ENCODE data around the gene COPG2. TPM values are rescaled to one million over a fixed set of nuclear protein-coding genes. Genes with fewer than 3 reads are reported as not detected.

The COPG2 gene
- polyA plus RNA-seq, 1 of the 3 experiments (the other 2 are of a cell fraction), result 44.3 TPM

DNA sequence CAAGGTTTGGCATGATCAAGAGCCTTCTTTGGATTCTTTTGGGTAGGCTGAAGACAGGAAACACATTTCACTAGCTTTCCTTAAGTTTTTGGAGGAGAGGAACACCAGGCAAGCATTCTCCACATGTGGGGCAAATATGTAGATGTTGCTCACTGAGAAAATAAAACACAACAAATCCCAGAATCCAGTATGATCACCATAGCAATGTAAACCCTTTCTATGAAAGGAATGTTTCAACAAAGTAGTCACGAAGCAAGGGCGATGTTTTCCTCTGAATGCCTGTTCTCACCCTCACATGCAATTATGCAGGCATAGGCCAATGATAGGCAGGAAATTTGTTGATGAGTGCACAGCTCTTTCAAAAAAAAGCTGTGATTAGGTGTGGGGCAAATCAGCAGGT lies 207.3 kb downstream of the COPG2 start:
- H3K9me2 ChIP-seq, result no peaks in the 10 kb centered on the region
- H3K9ac ChIP-seq, result no peak overlapping the region
- H3K4me1 ChIP-seq (ENCODE audit: control insufficient read depth in 1 of 2, insufficient read depth in 2 of 2, low read depth in 1 of 2, low read length in 1 of 2), result no peaks in the 10 kb centered on the region
- H3F3A ChIP-seq (replicated peaks; ENCODE audit: insufficient read depth), result no peaks in the 10 kb centered on the region
- H3K9me3 ChIP-seq, result peaks cover 5% of the 10 kb centered on the region; the same call in 1 of the 2 replicates
- DNase-seq, result no peak
- TF ChIP-seq, protein P1, sequence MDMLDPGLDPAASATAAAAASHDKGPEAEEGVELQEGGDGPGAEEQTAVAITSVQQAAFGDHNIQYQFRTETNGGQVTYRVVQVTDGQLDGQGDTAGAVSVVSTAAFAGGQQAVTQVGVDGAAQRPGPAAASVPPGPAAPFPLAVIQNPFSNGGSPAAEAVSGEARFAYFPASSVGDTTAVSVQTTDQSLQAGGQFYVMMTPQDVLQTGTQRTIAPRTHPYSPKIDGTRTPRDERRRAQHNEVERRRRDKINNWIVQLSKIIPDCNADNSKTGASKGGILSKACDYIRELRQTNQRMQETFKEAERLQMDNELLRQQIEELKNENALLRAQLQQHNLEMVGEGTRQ (IDR thresholded peaks at IDR 0.05; ENCODE audit: borderline replicate concordance, low read depth, low read length), result no peak
- no peak for TF ChIP-seq RXRA (IDR thresholded peaks at IDR 0.05; ENCODE audit: borderline replicate concordance, low read depth)
- no peak for TF ChIP-seq NRF1 (IDR thresholded peaks at IDR 0.05; ENCODE audit: low read depth, low read length)
- TF ChIP-seq FOSL2 (IDR thresholded peaks at IDR 0.05; ENCODE audit: borderline replicate concordance, low read depth), result no peak
- TF ChIP-seq GATA2 (CRISPR knock-in tag; IDR thresholded peaks at IDR 0.05), result no peak
- TF ChIP-seq TEAD4 (IDR thresholded peaks at IDR 0.05; ENCODE audit: borderline replicate concordance, insufficient read depth), result no peak
- no peak for TF ChIP-seq JUND (IDR thresholded peaks at IDR 0.05)
- TF ChIP-seq NFIC (IDR thresholded peaks at IDR 0.05; ENCODE audit: borderline replicate concordance), result no peak
- H3K4me2 ChIP-seq, result no peak overlapping the region
- no peak overlapping the region for H3K4me3 ChIP-seq (ENCODE audit: low read depth in 2 of 2, low read length in 1 of 2)
- no peaks in the 10 kb centered on the region for H3K79me2 ChIP-seq (ENCODE audit: insufficient read depth)
- ChIA-PET POLR2A (no interaction called here), CTCF (no interaction called here)
- no peaks in the 10 kb centered on the region for H3K36me3 ChIP-seq (replicated peaks in 1 of 2; ENCODE audit: control insufficient read depth in 1 of 2, insufficient read depth in 2 of 2, low read length in 1 of 2)
- no peak overlapping the region for H2AFZ ChIP-seq (ENCODE audit: low read depth)
- no peaks in the 10 kb centered on the region for H4K20me1 ChIP-seq (ENCODE audit: insufficient read depth)
- 70% methylated on average over 2 of the region's 2 CpGs for WGBS (ENCODE audit: low lambda C conversion rate)
- H3K27ac ChIP-seq (ENCODE audit: low read depth in 2 of 2, low read length in 1 of 2), result no peak overlapping the region
- H3K27me3 ChIP-seq (ENCODE audit: insufficient read depth), result no peaks in the 10 kb centered on the region

- no peak overlapping the region for H3K4me3 ChIP-seq (ENCODE audit: low read depth in 2 of 2, low read length in 1 of 2)
- no peaks in the 10 kb centered on the region for H3K4me1 ChIP-seq (ENCODE audit: control insufficient read depth in 1 of 2, insufficient read depth in 2 of 2, low read depth in 1 of 2, low read length in 1 of 2)
- H2AFZ ChIP-seq (ENCODE audit: low read depth), result no peak overlapping the region
- POLR2A ChIA-PET, result no interaction called here
- no peak overlapping the region for H3K27ac ChIP-seq (ENCODE audit: low read depth in 2 of 2, low read length in 1 of 2)
- H3K79me2 ChIP-seq (ENCODE audit: insufficient read depth), result no peaks in the 10 kb centered on the region
- WGBS (ENCODE audit: low lambda C conversion rate), result 61% methylated on average over 2 of the region's 2 CpGs
- H3K9me3 ChIP-seq, result peaks cover 5% of the 10 kb centered on the region; the same call in 1 of the 2 replicates
- H3K27me3 ChIP-seq (ENCODE audit: insufficient read depth), result no peaks in the 10 kb centered on the region
- no peaks in the 10 kb centered on the region for H3K36me3 ChIP-seq (replicated peaks in 1 of 2; ENCODE audit: control insufficient read depth in 1 of 2, insufficient read depth in 2 of 2, low read length in 1 of 2)
- no peak overlapping the region for H3K9ac ChIP-seq
- DNase-seq, result no peak
- CTCF ChIA-PET, result interaction anchor here (0.8 kb wide), 1 partner anchor 11 kb away, joined by 3 read pairs; no protein-coding TSS in a partner anchor
- TF ChIP-seq SIN3A (IDR thresholded peaks at IDR 0.05; ENCODE audit: borderline replicate concordance, low read depth, low read length) (no peak), MXI1 (IDR thresholded peaks at IDR 0.05; ENCODE audit: low read depth, low read length) (no peak)
- TF ChIP-seq, protein P2, sequence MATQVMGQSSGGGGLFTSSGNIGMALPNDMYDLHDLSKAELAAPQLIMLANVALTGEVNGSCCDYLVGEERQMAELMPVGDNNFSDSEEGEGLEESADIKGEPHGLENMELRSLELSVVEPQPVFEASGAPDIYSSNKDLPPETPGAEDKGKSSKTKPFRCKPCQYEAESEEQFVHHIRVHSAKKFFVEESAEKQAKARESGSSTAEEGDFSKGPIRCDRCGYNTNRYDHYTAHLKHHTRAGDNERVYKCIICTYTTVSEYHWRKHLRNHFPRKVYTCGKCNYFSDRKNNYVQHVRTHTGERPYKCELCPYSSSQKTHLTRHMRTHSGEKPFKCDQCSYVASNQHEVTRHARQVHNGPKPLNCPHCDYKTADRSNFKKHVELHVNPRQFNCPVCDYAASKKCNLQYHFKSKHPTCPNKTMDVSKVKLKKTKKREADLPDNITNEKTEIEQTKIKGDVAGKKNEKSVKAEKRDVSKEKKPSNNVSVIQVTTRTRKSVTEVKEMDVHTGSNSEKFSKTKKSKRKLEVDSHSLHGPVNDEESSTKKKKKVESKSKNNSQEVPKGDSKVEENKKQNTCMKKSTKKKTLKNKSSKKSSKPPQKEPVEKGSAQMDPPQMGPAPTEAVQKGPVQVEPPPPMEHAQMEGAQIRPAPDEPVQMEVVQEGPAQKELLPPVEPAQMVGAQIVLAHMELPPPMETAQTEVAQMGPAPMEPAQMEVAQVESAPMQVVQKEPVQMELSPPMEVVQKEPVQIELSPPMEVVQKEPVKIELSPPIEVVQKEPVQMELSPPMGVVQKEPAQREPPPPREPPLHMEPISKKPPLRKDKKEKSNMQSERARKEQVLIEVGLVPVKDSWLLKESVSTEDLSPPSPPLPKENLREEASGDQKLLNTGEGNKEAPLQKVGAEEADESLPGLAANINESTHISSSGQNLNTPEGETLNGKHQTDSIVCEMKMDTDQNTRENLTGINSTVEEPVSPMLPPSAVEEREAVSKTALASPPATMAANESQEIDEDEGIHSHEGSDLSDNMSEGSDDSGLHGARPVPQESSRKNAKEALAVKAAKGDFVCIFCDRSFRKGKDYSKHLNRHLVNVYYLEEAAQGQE (IDR thresholded peaks at IDR 0.05; ENCODE audit: low read depth, low read length), result no peak
- TF ChIP-seq, protein P3, sequence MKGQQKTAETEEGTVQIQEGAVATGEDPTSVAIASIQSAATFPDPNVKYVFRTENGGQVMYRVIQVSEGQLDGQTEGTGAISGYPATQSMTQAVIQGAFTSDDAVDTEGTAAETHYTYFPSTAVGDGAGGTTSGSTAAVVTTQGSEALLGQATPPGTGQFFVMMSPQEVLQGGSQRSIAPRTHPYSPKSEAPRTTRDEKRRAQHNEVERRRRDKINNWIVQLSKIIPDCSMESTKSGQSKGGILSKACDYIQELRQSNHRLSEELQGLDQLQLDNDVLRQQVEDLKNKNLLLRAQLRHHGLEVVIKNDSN (IDR thresholded peaks at IDR 0.05; ENCODE audit: borderline replicate concordance, low read depth), result no peak
- no peak overlapping the region for H3K4me2 ChIP-seq
- no peaks in the 10 kb centered on the region for H3K9me2 ChIP-seq
- H4K20me1 ChIP-seq (ENCODE audit: insufficient read depth), result no peaks in the 10 kb centered on the region
- H3F3A ChIP-seq (replicated peaks; ENCODE audit: insufficient read depth), result no peaks in the 10 kb centered on the region
Observed at GRCh38 chr7:130458257-130458656, 210.3 kb downstream of the COPG2 start.

Small RNA genes within 50 kb of the gene (small RNA-seq; reads per million reads assigned to genes)
- 0 reads per million in 7 experiments for gene MIR335
- 0 reads per million in 7 experiments for gene RF02148
- 0 reads per million in 7 experiments for gene RF02149
- 0 reads per million in 7 experiments for gene RF02150
- gene RNA5SP246, result 0 to 2.8 (median 0.10) reads per million in 7 experiments

Other genes starting within 250 kb of the COPG2 start
- gene CEP41, start 227.7 kb downstream of the COPG2 start, polyA plus RNA-seq (2012; rRNA removed), result 20.9 and 25.8 TPM in 2 replicates
- gene MEST, start 176.7 kb downstream of the COPG2 start, polyA plus RNA-seq (2012; rRNA removed), result 36.7 and 49.9 TPM in 2 replicates
- gene TSGA13, start 17.8 kb upstream of the COPG2 start, polyA plus RNA-seq (2012; rRNA removed), result not detected in 2 replicates
- gene KLF14, start 65.5 kb upstream of the COPG2 start, polyA plus RNA-seq (2012; rRNA removed), result 0.02 TPM in 1 of 2 replicates, not detected in the other

Measured in SK-N-SH (cell line).